H7 (cell line): Measurements from ENCODE around the gene RNF121. TPM values are rescaled to one million over a fixed set of nuclear protein-coding genes. Genes with fewer than 3 reads are reported as not detected.

Experiments used
- DNase-seq: peaks from one replicate; pipeline ENCODE4 v3.0.0; 2012
- H3K27me3 ChIP-seq: 2 replicates; pipeline ENCODE4 v1.6.0; 2011; ENCODE audit warnings: mild to moderate bottlenecking, low read length; ENCODE audit not compliant: control insufficient read depth, insufficient read depth
- H3K36me3 ChIP-seq: replicated peaks from 2 replicates; pipeline ENCODE4 v1.5.1; 2011; ENCODE audit warnings: low read length; ENCODE audit not compliant: control insufficient read depth, insufficient read depth
- H3K4me3 ChIP-seq: 2 replicates; pipeline ENCODE4 v1.5.1; 2011; ENCODE audit warnings: low read depth, mild to moderate bottlenecking, control low read depth, low read length, moderate library complexity; ENCODE audit not compliant: insufficient read depth
- total RNA-seq: library from RNA; depleted of rRNA; stranded (reverse); fragments of >200 nt; shearing (Covaris generic); gene quantifications from 2 replicates; pipeline ENCODE4 v1.2.3, GENCODE V29; 2014

The RNF121 gene
- total RNA-seq, 1 experiment from 2014 or later, result 22.7 TPM

- Histone ChIP-seq H3K27me3 (no peaks in the 10 kb centered on the region), H3K4me3 (peak within 1 kb of the TSS; percentile 79), H3K36me3 (no peaks in the 10 kb centered on the region)
- DNase-seq, result peak; percentile 83
Measured at GRCh38 chr11:71927820-71928736, 768 bp upstream of the RNF121 start, which contains the start of gene XNDC1N. XNDC1N (minus strand) TSS chr11:71928594; CDS start chr11:71923353, 5,241 bp downstream.

- no peaks in the 10 kb centered on the region for H3K36me3 ChIP-seq
Measured at GRCh38 chr11:71929491-71929890, 645 bp downstream of the RNF121 start.

GRCh38 chr11:71930556-71931244, 1.9 kb downstream of the RNF121 start:
- no peak for DNase-seq
- Histone ChIP-seq H3K36me3 (no peaks in the 10 kb centered on the region), H3K27me3 (no peaks in the 10 kb centered on the region), H3K4me3 (no peak overlapping the region)

More at GRCh38 chr11:71929491-71929890, 645 bp downstream of the RNF121 start:
- H3K27me3 ChIP-seq, result no peaks in the 10 kb centered on the region
- H3K4me3 ChIP-seq, result peak overlapping the region; percentile 79
- no peak for DNase-seq

GRCh38 chr11:71931245-71931602, 2.4 kb downstream of the RNF121 start:
- Histone ChIP-seq H3K27me3 (no peaks in the 10 kb centered on the region), H3K36me3 (no peaks in the 10 kb centered on the region), H3K4me3 (no peak overlapping the region)
- no peak for DNase-seq

GRCh38 chr11:71933141-71933933, 4.5 kb downstream of the RNF121 start:
- H3K27me3 ChIP-seq, result no peaks in the 10 kb centered on the region
- no peak overlapping the region for H3K4me3 ChIP-seq

GRCh38 chr11:71934213-71934612, 5.4 kb downstream of the RNF121 start:
- Histone ChIP-seq H3K27me3 (no peaks in the 10 kb centered on the region), H3K36me3 (no peaks in the 10 kb centered on the region), H3K4me3 (no peak overlapping the region)
- DNase-seq, result no peak

More at GRCh38 chr11:71933141-71933933, 4.5 kb downstream of the RNF121 start:
- no peak for DNase-seq
- H3K36me3 ChIP-seq, result no peaks in the 10 kb centered on the region

GRCh38 chr11:71935338-71935925, 6.6 kb downstream of the RNF121 start:
- Histone ChIP-seq H3K27me3 (no peaks in the 10 kb centered on the region), H3K36me3 (no peaks in the 10 kb centered on the region), H3K4me3 (no peak overlapping the region)
- DNase-seq, result no peak

- no peaks in the 10 kb centered on the region for H3K36me3 ChIP-seq
- H3K27me3 ChIP-seq, result no peaks in the 10 kb centered on the region
- DNase-seq, result no peak
- no peak overlapping the region for H3K4me3 ChIP-seq
Measured at GRCh38 chr11:71936825-71937224, 8.0 kb downstream of the RNF121 start.

GRCh38 chr11:71937826-71938225, 9.0 kb downstream of the RNF121 start:
- DNase-seq, result no peak
- H3K36me3 ChIP-seq, result no peaks in the 10 kb centered on the region
- H3K4me3 ChIP-seq, result no peak overlapping the region
- no peaks in the 10 kb centered on the region for H3K27me3 ChIP-seq

- DNase-seq, result no peak
- no peaks in the 10 kb centered on the region for H3K27me3 ChIP-seq
- no peak overlapping the region for H3K4me3 ChIP-seq
- no peaks in the 10 kb centered on the region for H3K36me3 ChIP-seq
Measured at GRCh38 chr11:71940561-71941219, 11.8 kb downstream of the RNF121 start.

- no peak for DNase-seq
- Histone ChIP-seq H3K27me3 (no peaks in the 10 kb centered on the region), H3K4me3 (no peak overlapping the region), H3K36me3 (no peaks in the 10 kb centered on the region)
Measured at GRCh38 chr11:71946144-71946571, 17.3 kb downstream of the RNF121 start.

GRCh38 chr11:71947498-71947897, 18.7 kb downstream of the RNF121 start:
- Histone ChIP-seq H3K36me3 (no peaks in the 10 kb centered on the region), H3K27me3 (no peaks in the 10 kb centered on the region), H3K4me3 (no peak overlapping the region)
- DNase-seq, result no peak

- Histone ChIP-seq H3K36me3 (no peaks in the 10 kb centered on the region), H3K27me3 (no peaks in the 10 kb centered on the region), H3K4me3 (no peak overlapping the region)
- DNase-seq, result no peak
Measured at GRCh38 chr11:71948314-71949027, 19.6 kb downstream of the RNF121 start.
